ENCODE measurements around the gene SLC38A8. TPM values are rescaled to one million over a fixed set of nuclear protein-coding genes. Genes with fewer than 3 reads are reported as not detected.

Gene SLC38A8
- total RNA-seq, 4 donors from 2014 or later: not detected

GRCh38 chr16:84004442-84004841, 38.2 kb downstream of the SLC38A8 start:
- no peak overlapping the region for H3K4me3 ChIP-seq
- no peaks in the 10 kb centered on the region for H3K4me1 ChIP-seq
- H3K9me3 ChIP-seq: no peaks in the 10 kb centered on the region
- 73% methylated on average over 6 of the region's 7 CpGs for WGBS
- peaks cover 13% of the 10 kb centered on the region for H3K27me3 ChIP-seq
- no peak for DNase-seq (ENCODE audit: low spot score in 2 of 2)
- no peak overlapping the region for H3K27ac ChIP-seq
- no peak for TF ChIP-seq EP300 (IDR thresholded peaks at IDR 0.05)
- TF ChIP-seq, protein P1, sequence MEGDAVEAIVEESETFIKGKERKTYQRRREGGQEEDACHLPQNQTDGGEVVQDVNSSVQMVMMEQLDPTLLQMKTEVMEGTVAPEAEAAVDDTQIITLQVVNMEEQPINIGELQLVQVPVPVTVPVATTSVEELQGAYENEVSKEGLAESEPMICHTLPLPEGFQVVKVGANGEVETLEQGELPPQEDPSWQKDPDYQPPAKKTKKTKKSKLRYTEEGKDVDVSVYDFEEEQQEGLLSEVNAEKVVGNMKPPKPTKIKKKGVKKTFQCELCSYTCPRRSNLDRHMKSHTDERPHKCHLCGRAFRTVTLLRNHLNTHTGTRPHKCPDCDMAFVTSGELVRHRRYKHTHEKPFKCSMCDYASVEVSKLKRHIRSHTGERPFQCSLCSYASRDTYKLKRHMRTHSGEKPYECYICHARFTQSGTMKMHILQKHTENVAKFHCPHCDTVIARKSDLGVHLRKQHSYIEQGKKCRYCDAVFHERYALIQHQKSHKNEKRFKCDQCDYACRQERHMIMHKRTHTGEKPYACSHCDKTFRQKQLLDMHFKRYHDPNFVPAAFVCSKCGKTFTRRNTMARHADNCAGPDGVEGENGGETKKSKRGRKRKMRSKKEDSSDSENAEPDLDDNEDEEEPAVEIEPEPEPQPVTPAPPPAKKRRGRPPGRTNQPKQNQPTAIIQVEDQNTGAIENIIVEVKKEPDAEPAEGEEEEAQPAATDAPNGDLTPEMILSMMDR (IDR thresholded peaks at IDR 0.05): no peak
- TF ChIP-seq POLR2AphosphoS5 (IDR thresholded peaks at IDR 0.05): no peak
- no peak for TF ChIP-seq POLR2A (IDR thresholded peaks at IDR 0.05)
- no peaks in the 10 kb centered on the region for H3K36me3 ChIP-seq

- 62% methylated on average over 11 of the region's 12 CpGs for WGBS
- Histone ChIP-seq H3K9me3 (no peaks in the 10 kb centered on the region), H3K27ac (no peak overlapping the region), H3K4me3 (no peak overlapping the region), H3K36me3 (no peaks in the 10 kb centered on the region), H3K27me3 (peaks cover 23% of the 10 kb centered on the region), H3K4me1 (no peaks in the 10 kb centered on the region)
- TF ChIP-seq POLR2A (IDR thresholded peaks at IDR 0.05) (no peak), EP300 (IDR thresholded peaks at IDR 0.05) (no peak), POLR2AphosphoS5 (IDR thresholded peaks at IDR 0.05) (no peak)
- TF ChIP-seq, protein P1 (IDR thresholded peaks at IDR 0.05): no peak
- DNase-seq (ENCODE audit: low spot score in 2 of 2): no peak
Measured at GRCh38 chr16:84003038-84003437, 39.6 kb downstream of the SLC38A8 start.

DNA sequence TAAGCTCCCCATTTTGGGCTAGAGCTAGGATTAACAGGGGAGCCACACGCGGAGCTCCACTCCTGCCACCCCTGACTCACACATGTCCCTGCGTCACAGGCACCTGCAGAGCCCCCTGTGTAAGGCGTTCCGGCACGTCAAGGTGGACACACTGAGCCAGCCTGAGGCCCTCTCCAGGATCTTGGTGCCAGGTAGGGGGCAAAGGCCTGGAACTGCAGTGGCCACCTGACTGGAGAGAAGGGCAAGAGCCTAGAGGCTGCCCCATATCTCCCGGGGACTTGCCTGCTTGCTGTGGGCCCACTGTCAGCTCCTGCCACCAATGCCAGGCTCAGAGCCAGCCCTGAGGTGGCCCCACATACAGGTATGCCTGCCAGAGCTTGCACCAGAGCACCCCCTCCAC, 40.9 kb downstream of the SLC38A8 start:
- peaks cover 31% of the 10 kb centered on the region for H3K27me3 ChIP-seq
- WGBS: 92% methylated on average over 5 of the region's 7 CpGs
- TF ChIP-seq POLR2A (IDR thresholded peaks at IDR 0.05) (no peak), POLR2AphosphoS5 (IDR thresholded peaks at IDR 0.05) (no peak), EP300 (IDR thresholded peaks at IDR 0.05) (no peak)
- TF ChIP-seq, protein P1 (IDR thresholded peaks at IDR 0.05): no peak

DNA sequence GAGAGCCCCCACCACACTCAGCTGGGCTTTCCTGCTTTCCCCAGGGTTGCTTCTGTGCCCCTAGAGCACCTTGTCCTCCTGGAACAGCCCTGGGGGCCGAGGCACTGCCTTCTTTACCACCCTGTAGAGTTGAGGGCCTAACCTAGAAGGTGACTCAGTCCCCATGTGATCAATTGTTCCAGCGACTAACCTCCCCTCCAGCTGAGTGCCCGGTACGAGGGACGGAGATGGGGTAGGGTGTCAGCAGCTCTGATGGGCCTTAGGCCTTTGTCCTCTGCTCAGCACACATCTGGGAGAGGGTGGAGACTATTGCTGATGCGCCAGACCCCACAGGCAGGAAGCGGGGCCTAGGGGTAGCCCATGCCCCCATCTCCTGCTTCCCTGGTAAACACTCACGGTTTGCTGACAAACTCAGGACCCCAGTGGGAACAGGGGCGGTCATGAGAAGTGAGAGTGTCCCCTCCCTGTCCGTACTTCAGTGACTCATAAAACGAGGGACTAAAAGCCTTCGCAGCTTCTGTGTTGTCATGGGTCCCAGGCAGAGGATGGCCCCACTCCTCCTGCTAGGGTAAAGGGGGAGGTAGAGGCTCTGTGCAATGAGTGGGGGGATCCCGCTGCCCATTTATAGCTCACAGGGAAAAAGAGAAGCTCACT, 41.5 kb downstream of the SLC38A8 start:
- Histone ChIP-seq H3K4me1 (no peaks in the 10 kb centered on the region), H3K27ac (no peak overlapping the region), H3K9me3 (no peaks in the 10 kb centered on the region), H3K36me3 (no peaks in the 10 kb centered on the region), H3K4me3 (no peak overlapping the region), H3K27me3 (peaks cover 34% of the 10 kb centered on the region)
- 73% methylated on average over 10 of the region's 13 CpGs for WGBS
- TF ChIP-seq EP300 (IDR thresholded peaks at IDR 0.05) (no peak), POLR2AphosphoS5 (IDR thresholded peaks at IDR 0.05) (no peak), POLR2A (IDR thresholded peaks at IDR 0.05) (no peak)
- TF ChIP-seq, protein P1 (IDR thresholded peaks at IDR 0.05): no peak
- DNase-seq (ENCODE audit: low spot score in 2 of 2): no peak

More for the DNA sequence above, 40.9 kb downstream of the SLC38A8 start:
- Histone ChIP-seq H3K4me3 (no peak overlapping the region), H3K4me1 (no peaks in the 10 kb centered on the region), H3K27ac (no peak overlapping the region), H3K9me3 (no peaks in the 10 kb centered on the region), H3K36me3 (no peaks in the 10 kb centered on the region)
- DNase-seq (ENCODE audit: low spot score in 2 of 2): no peak

GRCh38 chr16:83998091-83998490, 44.5 kb downstream of the SLC38A8 start:
- Histone ChIP-seq H3K9me3 (no peaks in the 10 kb centered on the region), H3K4me1 (no peaks in the 10 kb centered on the region), H3K4me3 (no peak overlapping the region), H3K27ac (no peak overlapping the region), H3K36me3 (no peaks in the 10 kb centered on the region), H3K27me3 (peaks cover 37% of the 10 kb centered on the region)
- 83% methylated on average over 12 of the region's 13 CpGs for WGBS
- TF ChIP-seq POLR2AphosphoS5 (IDR thresholded peaks at IDR 0.05): no peak
- TF ChIP-seq, protein P1 (IDR thresholded peaks at IDR 0.05): no peak
- no peak for TF ChIP-seq POLR2A (IDR thresholded peaks at IDR 0.05)
- TF ChIP-seq EP300 (IDR thresholded peaks at IDR 0.05): no peak
- no peak for DNase-seq (ENCODE audit: low spot score in 2 of 2)

Data from suprapubic skin (tissue), 4 donors.